GM21515 (cell line): Measurements from ENCODE around the gene ROR2.
"Not testable (repeated sequence)": the region's sequence is repeated elsewhere in the genome, so short reads cannot be mapped to it uniquely, and the experiment has no call there.

Source experiments
- ATAC-seq: cut with Tn5 transposase; IDR thresholded peaks from one replicate; pipeline ENCODE4 v1.9.1; 2021; ENCODE audit not compliant: unreplicated experiment

Gene ROR2

DNA sequence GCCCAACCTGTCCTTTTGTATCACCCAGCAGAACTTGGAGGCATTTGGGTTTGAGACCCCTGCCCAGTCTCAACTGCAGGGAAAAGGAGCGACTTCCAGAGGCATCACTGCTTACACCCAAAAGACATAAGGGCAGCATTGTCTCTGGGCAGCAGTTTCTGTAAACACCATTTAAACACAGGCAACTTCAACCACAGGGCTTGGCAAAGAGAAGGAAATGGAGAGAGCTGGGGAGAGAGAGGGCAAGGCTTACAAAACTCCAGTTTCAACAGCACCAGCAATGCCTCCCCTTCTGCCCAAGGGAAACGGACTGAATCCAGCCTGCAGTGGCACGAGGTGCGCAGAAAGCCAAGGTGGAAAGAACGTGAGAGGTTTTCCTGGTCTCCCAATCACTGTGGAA is 147.6 kb downstream of the ROR2 start:
- ATAC-seq: no peak

DNA sequence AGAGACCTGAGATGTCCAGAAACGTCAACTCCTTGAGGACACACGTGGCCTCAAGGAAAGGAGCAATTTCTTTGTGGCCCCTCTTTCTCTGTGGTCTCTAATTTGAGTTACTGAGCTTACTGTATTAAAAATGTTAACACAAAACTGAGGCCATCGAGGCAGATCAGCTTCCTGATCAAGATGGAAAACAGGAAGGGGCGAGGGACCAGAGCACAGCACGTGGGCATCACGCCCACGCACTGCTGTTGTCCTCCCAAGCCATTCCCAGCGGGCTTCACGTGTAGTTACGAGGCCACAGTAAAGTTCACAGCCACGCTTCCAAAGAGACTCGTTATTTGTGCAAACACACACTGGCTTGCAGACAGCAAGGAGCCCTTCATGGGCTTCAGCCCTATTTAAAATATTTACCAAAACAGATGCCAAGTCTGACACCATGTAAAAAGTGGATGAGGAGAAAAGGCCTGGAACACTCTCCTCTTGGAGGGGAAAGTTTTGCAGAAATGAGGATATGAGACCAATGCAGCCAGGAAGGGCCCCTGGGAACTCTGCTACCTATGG is 149.5 kb downstream of the ROR2 start:
- no peak for ATAC-seq

DNA sequence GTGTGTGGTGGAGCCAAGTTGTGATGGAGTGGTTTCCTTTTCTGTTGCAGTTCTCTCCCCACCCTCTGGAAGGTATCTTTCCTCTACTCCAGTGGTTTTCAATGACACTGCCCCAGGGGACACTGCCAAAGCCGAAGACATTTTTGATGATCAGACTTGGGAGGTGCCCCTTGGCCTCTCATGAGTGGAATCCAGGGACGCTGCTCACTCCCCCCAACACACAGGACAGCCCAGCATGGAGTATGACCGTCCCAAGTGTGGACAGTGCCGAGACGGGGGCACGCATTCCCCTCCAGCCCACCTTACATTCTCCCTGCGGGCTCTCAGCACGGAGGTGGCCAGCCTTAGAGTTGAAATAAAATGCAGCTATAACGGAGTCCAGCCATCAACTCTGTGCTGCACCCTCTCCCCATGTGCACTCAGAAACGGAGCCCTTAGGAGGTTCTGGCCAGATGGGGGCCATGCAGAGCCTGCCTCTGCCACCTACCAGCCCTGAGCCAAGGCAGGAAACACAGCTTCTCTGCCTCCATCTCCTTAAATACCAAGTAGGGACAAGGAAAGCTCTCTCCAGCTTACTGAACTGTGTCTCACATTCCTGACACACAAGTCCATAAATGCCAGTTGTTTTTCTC is 150.8 kb downstream of the ROR2 start:
- ATAC-seq: no peak

GRCh38 chr9:91798273-91799112 is 151.5 kb downstream of the ROR2 start:
- not testable (repeated sequence) for ATAC-seq

DNA sequence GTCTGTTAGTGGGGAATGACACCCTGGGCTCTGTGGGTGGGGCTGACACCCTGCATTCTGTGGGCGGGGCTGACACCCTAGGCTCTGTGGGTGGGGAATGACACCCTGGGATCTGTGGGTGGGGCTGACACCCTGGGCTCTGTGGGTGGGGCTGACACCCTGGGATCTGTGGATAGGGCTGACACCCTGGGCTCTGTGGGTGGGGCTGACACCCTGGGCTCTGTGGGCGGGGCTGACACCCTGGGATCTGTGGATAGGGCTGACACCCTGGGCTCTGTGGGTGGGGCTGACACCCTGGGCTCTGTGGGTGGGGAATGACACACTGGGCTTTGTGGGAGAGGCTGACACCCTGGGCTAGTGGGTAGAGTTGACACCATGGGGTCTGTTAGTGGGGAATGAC is 152.5 kb downstream of the ROR2 start:
- not testable (repeated sequence) for ATAC-seq

DNA sequence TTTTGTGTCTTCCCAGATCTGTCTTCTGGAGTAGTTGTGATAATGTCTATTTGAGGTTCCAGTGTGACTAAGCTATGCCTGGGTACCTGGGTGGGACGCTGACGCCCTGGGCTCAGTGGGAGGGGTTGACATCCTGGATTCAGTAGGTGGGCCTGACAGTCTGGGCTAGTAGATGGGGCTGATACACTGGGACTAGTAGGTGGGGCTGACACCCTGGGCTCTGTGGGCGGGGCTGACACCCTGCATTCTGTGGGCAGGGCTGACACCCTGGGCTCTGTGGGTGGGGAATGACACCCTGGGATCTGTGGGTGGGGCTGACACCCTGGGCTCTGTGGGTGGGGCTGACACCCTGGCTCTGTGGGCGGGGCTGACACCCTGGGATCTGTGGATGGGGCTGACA is 153.5 kb downstream of the ROR2 start:
- ATAC-seq: not testable (repeated sequence)

- no peak for ATAC-seq
Observed at GRCh38 chr9:91795598-91796241, 154.3 kb downstream of the ROR2 start.

DNA sequence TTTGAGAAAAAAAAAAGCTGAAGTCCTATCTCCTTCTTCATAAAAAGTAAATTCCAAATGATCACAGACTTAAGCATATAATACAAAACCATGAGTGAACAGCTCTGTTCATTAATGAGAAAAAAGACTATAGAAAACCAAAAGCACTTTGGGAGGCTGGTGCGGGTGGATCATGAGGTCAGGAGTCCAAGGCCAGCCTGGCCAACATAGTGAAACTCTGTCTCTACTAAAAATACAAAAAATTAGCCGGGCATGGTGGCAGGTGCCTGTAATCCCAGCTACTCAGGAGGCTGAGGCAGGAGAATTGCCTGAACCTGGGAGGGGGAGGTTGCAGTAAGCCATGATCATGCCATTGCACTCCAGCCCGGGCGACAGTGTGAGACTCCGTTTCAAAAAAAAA is 156.7 kb downstream of the ROR2 start:
- not testable (repeated sequence) for ATAC-seq

DNA sequence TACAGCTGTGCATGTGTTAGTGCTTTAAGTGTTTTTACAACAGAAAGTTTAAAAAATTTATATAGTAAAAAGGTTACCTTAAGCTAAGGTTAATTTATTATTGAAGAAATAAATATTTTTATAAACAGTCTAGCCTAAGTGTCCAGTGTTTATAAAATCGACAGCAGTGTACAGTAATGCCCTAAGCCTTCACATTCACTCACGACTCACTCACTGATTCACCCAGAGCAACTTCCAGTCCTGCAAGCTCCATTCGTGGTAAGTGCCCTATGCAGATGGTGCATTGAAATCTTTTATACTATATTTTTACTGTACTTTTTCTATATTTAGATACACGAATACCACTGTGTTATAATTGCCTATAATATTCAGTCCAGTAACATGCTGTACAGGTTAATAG is 159.1 kb downstream of the ROR2 start:
- no peak for ATAC-seq

DNA sequence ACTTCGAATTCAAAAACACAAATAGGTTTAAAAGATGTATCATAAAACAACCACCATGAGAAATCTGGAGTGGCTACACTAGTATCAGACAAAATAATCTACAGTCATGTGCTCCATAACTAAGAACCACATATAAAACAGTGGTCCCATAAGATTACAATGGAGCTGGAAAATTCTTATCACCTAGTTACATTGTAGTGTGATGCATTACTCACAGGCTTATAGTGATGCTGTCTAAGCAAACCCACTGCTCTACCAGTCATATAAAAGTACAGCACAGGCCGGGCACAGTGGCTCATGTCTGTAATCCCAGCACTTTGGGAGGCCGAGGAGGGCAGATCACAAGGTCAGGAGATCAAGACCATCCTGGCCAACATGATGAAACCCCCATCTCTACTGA is 160.1 kb downstream of the ROR2 start:
- ATAC-seq: no peak

- ATAC-seq: no peak
Observed at GRCh38 chr9:91787931-91788330, 162.1 kb downstream of the ROR2 start.

- no peak for ATAC-seq
Observed at GRCh38 chr9:91786132-91786896, 163.7 kb downstream of the ROR2 start.

DNA sequence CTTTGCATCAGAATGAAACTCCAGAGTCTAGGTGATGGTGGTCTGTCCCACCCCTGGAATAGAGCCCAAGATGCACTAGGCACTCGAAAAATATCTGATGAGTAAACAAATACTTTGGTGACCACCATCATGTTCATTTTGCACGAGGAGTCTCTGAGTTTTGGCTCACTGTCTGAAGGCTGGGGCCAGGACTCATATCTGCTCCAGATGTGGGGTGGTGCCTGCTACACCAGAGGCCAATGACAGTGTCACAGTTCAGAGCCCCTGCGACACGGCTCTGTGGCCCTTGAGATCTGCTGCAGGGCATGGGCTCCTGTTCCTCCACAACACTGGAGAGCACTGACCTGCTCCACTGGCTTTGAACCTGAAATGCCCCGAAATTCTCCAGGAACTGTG is 164.6 kb downstream of the ROR2 start:
- no peak for ATAC-seq

DNA sequence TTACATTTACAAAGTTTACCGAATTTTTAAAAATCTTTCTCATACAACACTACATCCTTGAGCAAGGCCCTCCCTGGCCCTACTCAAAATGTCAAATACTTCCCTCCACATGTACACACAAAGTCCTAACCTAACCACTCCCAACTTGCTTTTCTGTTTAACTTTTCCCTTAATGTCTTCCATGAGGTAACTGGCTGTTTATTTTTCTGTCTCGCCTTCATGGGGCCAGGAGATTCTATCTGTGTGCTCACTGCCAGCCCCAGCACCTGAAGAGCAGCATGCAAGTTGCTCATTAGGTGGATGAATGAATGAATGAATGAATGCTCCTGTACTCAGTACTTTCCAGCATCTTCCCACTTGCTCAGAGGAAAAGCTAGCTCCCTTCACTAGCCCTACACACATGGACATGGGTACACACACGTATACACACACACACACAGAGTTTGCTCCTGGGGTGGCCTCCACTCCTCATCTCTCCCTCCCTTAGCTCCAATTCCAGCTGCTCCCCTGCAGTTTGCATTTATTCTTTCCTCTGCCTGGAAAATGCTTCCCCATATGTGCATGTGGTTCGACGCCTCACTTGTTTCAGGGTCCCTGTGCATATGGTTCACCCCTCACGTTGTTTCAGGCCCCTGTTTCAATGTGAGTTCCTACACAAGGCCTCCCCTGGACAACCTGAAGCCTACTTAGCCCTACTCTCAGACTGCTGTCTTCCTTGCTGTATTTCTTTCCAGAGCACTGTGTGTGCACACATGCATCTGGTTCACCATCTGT is 165.2 kb downstream of the ROR2 start:
- no peak for ATAC-seq

- ATAC-seq: no peak
Observed at GRCh38 chr9:91783876-91784672, 166.0 kb downstream of the ROR2 start.

- ATAC-seq: no peak
Observed at GRCh38 chr9:91783411-91783810, 166.6 kb downstream of the ROR2 start.

DNA sequence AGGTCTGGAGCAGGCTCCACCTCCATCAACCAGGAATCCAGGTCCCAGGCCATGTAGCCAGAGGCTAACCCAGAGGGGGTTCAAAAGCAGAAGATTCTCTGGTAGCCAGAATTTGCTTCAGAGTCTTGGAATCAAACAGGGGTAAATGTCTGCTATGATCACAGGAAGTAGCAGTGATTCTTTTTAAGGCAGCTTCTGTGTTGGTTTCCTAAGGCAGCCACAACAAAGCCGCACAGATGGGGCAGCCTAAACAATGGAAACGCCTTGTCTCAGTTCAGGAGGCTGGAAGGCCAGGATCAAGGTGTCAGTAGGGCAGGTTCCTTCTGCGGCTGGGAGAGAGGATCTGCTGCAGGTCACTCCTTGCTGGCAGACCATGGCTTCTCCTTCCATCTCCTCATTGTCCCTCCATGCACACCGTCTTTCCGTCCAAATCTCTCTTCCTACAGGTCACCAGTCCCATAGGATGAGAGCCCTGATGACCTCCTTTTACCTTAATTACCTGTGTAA is 167.3 kb downstream of the ROR2 start:
- no peak for ATAC-seq

- no peak for ATAC-seq
Observed at GRCh38 chr9:91781906-91782305, 168.1 kb downstream of the ROR2 start.

GRCh38 chr9:91781116-91781515 is 168.9 kb downstream of the ROR2 start:
- ATAC-seq: no peak
